Loucy (cell line): ENCODE data around the gene GPBAR1.

Experiments used
- H2AFZ ChIP-seq: fragments of 200-600 bp; sonication (generic); 2 replicates; pipeline ENCODE4 v1.6.0; 2016; ENCODE audit warnings: antibody characterized with exemption, mild to moderate bottlenecking, low read length, moderate library complexity
- H3F3A ChIP-seq: fragments of 200-600 bp; 2 replicates; pipeline ENCODE4 v1.6.0; 2016; ENCODE audit warnings: antibody characterized with exemption, low read depth, mild to moderate bottlenecking
- H3K27me3 ChIP-seq: fragments of 200-600 bp; sonication (generic); 2 replicates; pipeline ENCODE4 v1.6.1; 2014; ENCODE audit warnings: low read length, mild to moderate bottlenecking; ENCODE audit not compliant: insufficient read depth, poor library complexity, severe bottlenecking
- H3K36me3 ChIP-seq: fragments of 200-600 bp; sonication (generic); 2 replicates; pipeline ENCODE4 v1.6.1; 2016; ENCODE audit warnings: low read length; ENCODE audit not compliant: insufficient read depth
- H3K4me1 ChIP-seq: fragments of 200-600 bp; sonication (generic); 2 replicates; pipeline ENCODE4 v1.5.1; 2014; ENCODE audit warnings: low read length, mild to moderate bottlenecking; ENCODE audit not compliant: insufficient read depth, poor library complexity, severe bottlenecking
- H3K4me2 ChIP-seq: fragments of 200-600 bp; sonication (generic); 2 replicates; pipeline ENCODE4 v1.6.0; 2014; ENCODE audit warnings: antibody characterized with exemption, low read length, low read depth, mild to moderate bottlenecking; ENCODE audit not compliant: poor library complexity, severe bottlenecking
- H3K4me3 ChIP-seq: fragments of 200-600 bp; sonication (generic); 2 replicates; pipeline ENCODE4 v1.5.1; 2014; ENCODE audit warnings: low read length, mild to moderate bottlenecking, mixed read lengths; ENCODE audit not compliant: poor library complexity, severe bottlenecking
- H3K79me2 ChIP-seq: fragments of 200-600 bp; sonication (generic); 2 replicates; pipeline ENCODE4 v1.6.1; 2014; ENCODE audit warnings: low read length; ENCODE audit not compliant: insufficient read depth
- H3K9ac ChIP-seq: fragments of 200-600 bp; sonication (generic); 2 replicates; pipeline ENCODE4 v1.6.0; 2014; ENCODE audit warnings: mild to moderate bottlenecking, low read depth, low read length, moderate library complexity; ENCODE audit not compliant: poor library complexity, severe bottlenecking
- H3K9me2 ChIP-seq: fragments of 200-600 bp; sonication (generic); replicated peaks from 2 replicates; pipeline ENCODE4 v1.6.1; 2016; ENCODE audit warnings: low read depth, low read length, mixed read lengths
- H3K9me3 ChIP-seq: fragments of 200-600 bp; sonication (generic); 2 replicates; pipeline ENCODE4 v1.6.1; 2014; ENCODE audit warnings: mild to moderate bottlenecking, antibody characterized with exemption, low read length, low read depth; ENCODE audit not compliant: insufficient read depth
- H4K20me1 ChIP-seq: fragments of 200-600 bp; sonication (generic); 2 replicates; pipeline ENCODE4 v1.6.0; 2014; ENCODE audit warnings: antibody characterized with exemption, low read length, mild to moderate bottlenecking; ENCODE audit not compliant: insufficient read depth, poor library complexity, severe bottlenecking
- EZH2phosphoT487 ChIP-seq: fragments of 200-600 bp; IDR thresholded peaks from 2 replicates; pipeline ENCODE4 v1.6.1; 2018; ENCODE audit warnings: antibody characterized with exemption, mild to moderate bottlenecking, moderate library complexity, borderline replicate concordance
- TF ChIP-seq, protein P1 (sequence below): fragments of 200-600 bp; sonication (generic); conservative IDR thresholded peaks from 2 replicates; pipeline ENCODE4 v1.5.1; 2014; ENCODE audit warnings: mild to moderate bottlenecking, antibody characterized with exemption, low read length

GPBAR1 gene

DNA sequence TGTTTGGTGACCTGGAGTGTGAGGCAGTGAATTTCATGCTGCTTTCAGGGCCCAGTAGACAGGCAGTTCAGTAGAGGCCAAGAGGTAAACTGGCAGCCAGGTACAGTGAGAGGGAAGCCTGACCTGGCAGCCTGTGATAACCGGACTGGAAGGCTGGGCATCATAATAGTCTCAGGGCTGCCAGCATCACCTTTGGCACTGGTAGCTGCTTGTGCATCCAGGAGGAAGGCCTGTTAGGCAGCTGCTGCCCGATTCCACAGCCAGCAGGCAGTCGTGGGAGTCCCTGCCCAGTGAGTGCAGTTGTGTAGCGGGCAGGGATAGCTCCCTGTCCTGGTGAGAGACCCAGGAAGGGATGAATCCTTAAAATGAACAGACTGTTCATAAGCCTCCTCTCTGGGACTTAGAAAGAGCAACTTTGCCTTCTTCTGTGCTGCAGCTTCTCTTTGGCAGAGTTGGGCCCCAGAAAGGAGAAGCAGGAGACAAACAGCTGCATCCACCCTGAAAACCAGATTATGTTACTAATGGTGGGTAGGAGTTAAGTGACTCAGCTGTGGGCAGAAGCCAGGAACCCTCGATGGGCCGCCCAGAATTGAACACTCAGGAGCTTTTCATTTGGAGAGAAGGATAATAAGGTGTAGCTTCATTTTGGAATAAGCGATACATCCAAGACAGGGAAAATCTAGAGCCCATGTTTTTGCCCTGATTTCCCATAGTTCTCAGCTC, 8.1 kb upstream of the GPBAR1 start:
- Histone ChIP-seq H4K20me1 (peaks cover 3% of the 10 kb centered on the region), H3K79me2 (no peaks in the 10 kb centered on the region), H3K27me3 (no peaks in the 10 kb centered on the region), H3K36me3 (peaks cover 90% of the 10 kb centered on the region), H3K9me3 (no peaks in the 10 kb centered on the region), H3F3A (peaks cover 7% of the 10 kb centered on the region; the same call in 1 of the 2 replicates), H3K9ac (no peak overlapping the region), H3K4me3 (no peak overlapping the region), H3K4me1 (no peaks in the 10 kb centered on the region), H3K4me2 (no peak overlapping the region), H2AFZ (no peak overlapping the region), H3K9me2 (no peaks in the 10 kb centered on the region)
- TF ChIP-seq EZH2phosphoT487 = no peak
- TF ChIP-seq, protein P1, sequence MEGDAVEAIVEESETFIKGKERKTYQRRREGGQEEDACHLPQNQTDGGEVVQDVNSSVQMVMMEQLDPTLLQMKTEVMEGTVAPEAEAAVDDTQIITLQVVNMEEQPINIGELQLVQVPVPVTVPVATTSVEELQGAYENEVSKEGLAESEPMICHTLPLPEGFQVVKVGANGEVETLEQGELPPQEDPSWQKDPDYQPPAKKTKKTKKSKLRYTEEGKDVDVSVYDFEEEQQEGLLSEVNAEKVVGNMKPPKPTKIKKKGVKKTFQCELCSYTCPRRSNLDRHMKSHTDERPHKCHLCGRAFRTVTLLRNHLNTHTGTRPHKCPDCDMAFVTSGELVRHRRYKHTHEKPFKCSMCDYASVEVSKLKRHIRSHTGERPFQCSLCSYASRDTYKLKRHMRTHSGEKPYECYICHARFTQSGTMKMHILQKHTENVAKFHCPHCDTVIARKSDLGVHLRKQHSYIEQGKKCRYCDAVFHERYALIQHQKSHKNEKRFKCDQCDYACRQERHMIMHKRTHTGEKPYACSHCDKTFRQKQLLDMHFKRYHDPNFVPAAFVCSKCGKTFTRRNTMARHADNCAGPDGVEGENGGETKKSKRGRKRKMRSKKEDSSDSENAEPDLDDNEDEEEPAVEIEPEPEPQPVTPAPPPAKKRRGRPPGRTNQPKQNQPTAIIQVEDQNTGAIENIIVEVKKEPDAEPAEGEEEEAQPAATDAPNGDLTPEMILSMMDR = no peak

DNA sequence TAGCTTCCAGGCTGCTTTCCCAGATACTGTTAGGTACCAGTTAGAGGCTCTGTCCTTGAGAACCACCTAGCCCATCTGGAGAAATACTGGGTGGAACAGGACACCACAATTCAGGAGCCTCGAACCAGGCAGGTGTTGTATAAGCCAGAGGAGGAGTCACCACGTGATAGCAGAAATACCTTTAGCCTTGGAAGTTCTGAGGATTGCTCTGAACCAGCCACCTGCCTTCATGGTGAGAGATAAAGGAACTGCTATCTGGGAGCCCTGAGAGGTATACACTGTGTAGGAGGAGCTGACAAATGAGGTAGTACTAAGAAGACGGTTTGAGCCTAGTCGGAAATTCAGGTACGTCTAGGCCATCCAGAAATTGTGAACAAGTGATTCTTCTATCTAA, 7.6 kb upstream of the GPBAR1 start:
- no peaks in the 10 kb centered on the region for H3K9me3 ChIP-seq
- peaks cover 84% of the 10 kb centered on the region for H3K36me3 ChIP-seq
- no peaks in the 10 kb centered on the region for H3K9me2 ChIP-seq
- no peak overlapping the region for H2AFZ ChIP-seq
- TF ChIP-seq, protein P1 = no peak
- TF ChIP-seq EZH2phosphoT487 = no peak
- peaks cover 7% of the 10 kb centered on the region; the same call in 1 of the 2 replicates for H3F3A ChIP-seq
- no peak overlapping the region for H3K4me3 ChIP-seq
- no peaks in the 10 kb centered on the region for H3K4me1 ChIP-seq
- no peaks in the 10 kb centered on the region for H3K27me3 ChIP-seq
- no peaks in the 10 kb centered on the region for H3K79me2 ChIP-seq
- no peak overlapping the region for H3K4me2 ChIP-seq
- peaks cover 3% of the 10 kb centered on the region for H4K20me1 ChIP-seq
- no peak overlapping the region for H3K9ac ChIP-seq

- Histone ChIP-seq H3K27me3 (no peaks in the 10 kb centered on the region), H3K36me3 (peaks cover 62% of the 10 kb centered on the region), H3K4me3 (no peak overlapping the region), H3F3A (peaks cover 7% of the 10 kb centered on the region; the same call in 1 of the 2 replicates), H3K9me2 (no peaks in the 10 kb centered on the region), H4K20me1 (peaks cover 3% of the 10 kb centered on the region), H3K79me2 (no peaks in the 10 kb centered on the region), H3K9ac (no peak overlapping the region), H2AFZ (no peak overlapping the region), H3K4me1 (no peaks in the 10 kb centered on the region), H3K9me3 (no peaks in the 10 kb centered on the region), H3K4me2 (no peak overlapping the region)
- TF ChIP-seq, protein P1 = no peak
- TF ChIP-seq EZH2phosphoT487 = no peak
These were observed 5.4 kb upstream of the GPBAR1 start for GRCh38 chr2:218255446-218255845.
